Prostate gland (tissue), 2 donors: ENCODE data around the gene NUP43. TPM values are rescaled to one million over a fixed set of nuclear protein-coding genes. Genes with fewer than 3 reads are reported as not detected.

Experiments used
- DNase-seq: peaks from one replicate; pipeline ENCODE4 v3.0.0-alpha.2; 2019; ENCODE audit warnings: low spot score
- H3K27ac ChIP-seq, 2 donors: fragments of 200-600 bp; sonication (generic); 2 replicates each; pipeline ENCODE4 v1.5.1; 2017 to 2019
- H3K27me3 ChIP-seq: fragments of 200-600 bp; sonication (generic); replicated peaks from 2 replicates; pipeline ENCODE4 v1.5.1; 2019; ENCODE audit not compliant: insufficient read depth
- H3K36me3 ChIP-seq, 2 donors: fragments of 200-600 bp; sonication (generic); 1 replicate in 1 of 2; 2 replicates in 1 of 2; pipeline versions ENCODE4 v1.5.1 to v1.8.1; 2017 to 2019
- H3K4me1 ChIP-seq: fragments of 200-600 bp; sonication (generic); replicated peaks from 2 replicates; pipeline ENCODE4 v1.5.1; 2019
- H3K4me3 ChIP-seq, 2 donors: fragments of 200-600 bp; sonication (generic); 2 replicates each; pipeline ENCODE4 v1.5.1; 2017 to 2019
- H3K9me3 ChIP-seq: fragments of 200-600 bp; sonication (generic); 2 replicates; pipeline ENCODE4 v1.5.1; 2017
- POLR2A ChIP-seq: fragments of 450-650 bp; IDR thresholded peaks from one replicate; pipeline ENCODE4 v1.6.1; 2016; ENCODE audit warnings: antibody characterized with exemption, mild to moderate bottlenecking
- POLR2AphosphoS5 ChIP-seq: sonication (generic); formaldehyde crosslinking; IDR thresholded peaks from one replicate; pipeline ENCODE4 v1.6.1; 2017; ENCODE audit warnings: antibody characterized with exemption
- WGBS: methylation state at CpG from one replicate; pipeline ENCODE4 v1.1.5; 2018; 5-methylcytosine and 5-hydroxymethylcytosine counted together
- intact Hi-C: fragments of 100-400 bp; cut with DNase I; formaldehyde crosslinking; loops from one replicate; pipeline ENCODE4 v1.14.2; 2022
- total RNA-seq, 2 donors: library from RNA; depleted of rRNA; stranded (reverse); fragments of >200 nt; gene quantifications; one replicate each; pipeline ENCODE4 v1.1.0, GENCODE V29; 2016
- TF ChIP-seq, protein P1 (sequence below), 4 experiments: fragments of 200-600 bp in 2 of 4; fragments of 450-650 bp in 2 of 4; sonication (generic) in 2 of 4; IDR thresholded peaks; 1 replicate in 3 of 4; 2 replicates in 1 of 4; pipeline ENCODE4 v1.5.1; 2016 to 2019; ENCODE audit warnings: antibody characterized with exemption in 4 of 4, mild to moderate bottlenecking in 2 of 4, moderate library complexity in 2 of 4

The NUP43 gene
- total RNA-seq, 2 donors from 2014 or later, result 23.6 to 32.9 TPM

DNA sequence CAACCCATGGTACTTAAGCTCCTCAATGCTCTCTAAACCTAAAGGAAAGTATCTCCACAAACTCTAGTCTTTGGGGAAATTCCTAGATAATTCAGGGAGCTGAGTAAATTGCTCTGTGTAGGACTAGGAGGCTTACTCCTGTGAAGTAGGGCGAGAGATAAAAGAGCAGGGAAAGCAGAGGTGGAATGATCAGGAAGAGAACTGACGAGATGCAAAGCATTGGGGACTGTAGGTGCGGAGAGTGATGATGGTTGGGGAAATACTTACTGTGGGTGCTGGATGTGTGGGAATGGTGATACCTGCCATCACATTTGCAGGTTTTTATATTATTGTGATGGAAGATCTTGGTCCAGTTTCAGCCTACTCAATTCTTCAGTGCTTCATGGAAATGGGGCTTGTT lies 26.8 kb downstream of the NUP43 start:
- H3K4me1 ChIP-seq, result peaks cover 6% of the 10 kb centered on the region
- no peaks in the 10 kb centered on the region for H3K9me3 ChIP-seq
- intact Hi-C loops, result loop anchor here (10.0 kb wide), 1 partner anchor 155 kb away; the partner anchor contains the start of gene GINM1
- H3K27ac ChIP-seq, result no peak overlapping the region
- no peaks in the 10 kb centered on the region for H3K36me3 ChIP-seq
- no peaks in the 10 kb centered on the region for H3K27me3 ChIP-seq
- no peak overlapping the region for H3K4me3 ChIP-seq
- no peak for TF ChIP-seq POLR2A
- TF ChIP-seq, protein P1, sequence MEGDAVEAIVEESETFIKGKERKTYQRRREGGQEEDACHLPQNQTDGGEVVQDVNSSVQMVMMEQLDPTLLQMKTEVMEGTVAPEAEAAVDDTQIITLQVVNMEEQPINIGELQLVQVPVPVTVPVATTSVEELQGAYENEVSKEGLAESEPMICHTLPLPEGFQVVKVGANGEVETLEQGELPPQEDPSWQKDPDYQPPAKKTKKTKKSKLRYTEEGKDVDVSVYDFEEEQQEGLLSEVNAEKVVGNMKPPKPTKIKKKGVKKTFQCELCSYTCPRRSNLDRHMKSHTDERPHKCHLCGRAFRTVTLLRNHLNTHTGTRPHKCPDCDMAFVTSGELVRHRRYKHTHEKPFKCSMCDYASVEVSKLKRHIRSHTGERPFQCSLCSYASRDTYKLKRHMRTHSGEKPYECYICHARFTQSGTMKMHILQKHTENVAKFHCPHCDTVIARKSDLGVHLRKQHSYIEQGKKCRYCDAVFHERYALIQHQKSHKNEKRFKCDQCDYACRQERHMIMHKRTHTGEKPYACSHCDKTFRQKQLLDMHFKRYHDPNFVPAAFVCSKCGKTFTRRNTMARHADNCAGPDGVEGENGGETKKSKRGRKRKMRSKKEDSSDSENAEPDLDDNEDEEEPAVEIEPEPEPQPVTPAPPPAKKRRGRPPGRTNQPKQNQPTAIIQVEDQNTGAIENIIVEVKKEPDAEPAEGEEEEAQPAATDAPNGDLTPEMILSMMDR (IDR thresholded peaks at IDR 0.05), result no peak
- TF ChIP-seq POLR2AphosphoS5, result no peak
- no peak for DNase-seq
- 99% methylated on average over 3 of the region's 3 CpGs for WGBS

DNA sequence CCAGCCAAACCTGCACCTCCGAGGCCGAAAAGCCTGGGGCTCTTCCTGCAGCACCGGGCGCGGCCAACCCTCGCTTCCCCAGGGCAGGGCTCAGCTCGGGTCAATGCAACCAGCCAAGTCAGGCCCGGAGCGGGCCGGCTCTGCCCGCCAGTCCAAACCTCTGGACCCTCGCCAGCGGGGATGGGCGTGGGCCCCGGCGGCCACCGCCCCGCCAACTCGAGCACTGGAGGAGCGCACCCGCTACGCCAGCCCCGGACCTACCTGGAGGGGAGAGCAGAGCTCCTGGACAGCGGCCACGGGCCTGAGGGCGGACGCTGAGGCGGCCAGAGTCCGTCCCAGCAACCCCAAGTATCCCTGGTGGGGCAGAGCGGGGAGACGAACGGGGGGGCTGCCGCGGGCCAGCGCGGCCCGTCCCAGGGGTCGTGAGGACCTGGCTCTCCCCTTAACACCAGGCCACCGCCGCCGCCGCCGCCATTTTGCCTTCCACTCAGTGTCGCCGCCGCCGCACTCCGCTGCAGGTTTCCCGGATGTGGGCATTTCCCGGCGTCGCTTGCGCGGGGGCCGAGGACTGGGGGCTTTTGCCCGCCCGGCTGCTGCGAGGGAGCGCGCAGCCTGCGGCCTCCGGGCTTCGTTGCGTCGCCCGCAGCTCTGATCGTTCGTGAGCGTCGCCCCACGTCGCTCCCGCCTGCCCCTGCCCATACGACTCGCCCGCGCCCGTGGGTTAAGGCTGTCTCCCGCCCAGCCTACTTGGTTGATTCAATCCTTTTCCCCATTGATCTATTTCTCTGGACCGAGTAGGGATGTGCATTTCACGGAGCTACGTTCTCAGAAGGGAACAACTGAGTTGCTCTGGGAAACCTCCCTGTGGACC lies 28.5 kb downstream of the NUP43 start, which contains the start of gene LATS1:
Gene LATS1, minus strand, starts transcription at position 514 of the 871 bp plus-strand sequence. CDS start 15,975 bp downstream, outside the sequence.
- under 1% methylated on average over 72 of the region's 82 CpGs for WGBS
- peak; percentile 87 for DNase-seq
- TF ChIP-seq POLR2AphosphoS5 (peak; percentile 75), POLR2A (peak; percentile 65)
- TF ChIP-seq, protein P1 (IDR thresholded peaks at IDR 0.05), result no peak
- H3K27me3 ChIP-seq, result no peaks in the 10 kb centered on the region
- H3K4me1 ChIP-seq, result peaks cover 6% of the 10 kb centered on the region
- H3K4me3 ChIP-seq, result peak within 1 kb of the TSS; percentile 77 to 95
- H3K9me3 ChIP-seq, result no peaks in the 10 kb centered on the region
- intact Hi-C loops, result loop anchor here (2.0 to 10.0 kb wide), 2 partner anchors 69 to 153 kb away; partner anchors contain the start of genes GINM1 and KATNA1
- no peaks in the 10 kb centered on the region for H3K36me3 ChIP-seq
- peak within 1 kb of the TSS; percentile 97 to 99 for H3K27ac ChIP-seq

DNA sequence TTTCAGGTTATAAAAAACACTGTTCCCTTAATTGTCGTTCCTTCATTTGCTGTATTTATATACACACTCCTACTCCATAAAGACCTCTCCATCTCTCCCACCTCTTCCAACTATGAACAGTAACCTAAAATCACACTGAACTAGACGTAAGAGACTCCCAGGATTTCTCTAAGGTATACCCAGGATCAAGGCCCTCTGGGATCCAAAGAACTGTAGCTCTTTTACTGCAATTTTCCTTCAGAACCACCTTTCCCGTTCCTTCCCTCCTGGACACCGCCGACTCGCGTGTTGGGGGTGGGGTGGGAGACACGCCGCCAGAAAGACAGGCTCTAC lies 29.1 kb downstream of the NUP43 start:
- intact Hi-C loops, result loop anchor here (2.0 to 10.0 kb wide), 2 partner anchors 68 to 152 kb away; partner anchors contain the start of genes GINM1 and KATNA1
- TF ChIP-seq, protein P1 (IDR thresholded peaks at IDR 0.05), result no peak
- TF ChIP-seq POLR2A (no peak), POLR2AphosphoS5 (no peak)

DNA sequence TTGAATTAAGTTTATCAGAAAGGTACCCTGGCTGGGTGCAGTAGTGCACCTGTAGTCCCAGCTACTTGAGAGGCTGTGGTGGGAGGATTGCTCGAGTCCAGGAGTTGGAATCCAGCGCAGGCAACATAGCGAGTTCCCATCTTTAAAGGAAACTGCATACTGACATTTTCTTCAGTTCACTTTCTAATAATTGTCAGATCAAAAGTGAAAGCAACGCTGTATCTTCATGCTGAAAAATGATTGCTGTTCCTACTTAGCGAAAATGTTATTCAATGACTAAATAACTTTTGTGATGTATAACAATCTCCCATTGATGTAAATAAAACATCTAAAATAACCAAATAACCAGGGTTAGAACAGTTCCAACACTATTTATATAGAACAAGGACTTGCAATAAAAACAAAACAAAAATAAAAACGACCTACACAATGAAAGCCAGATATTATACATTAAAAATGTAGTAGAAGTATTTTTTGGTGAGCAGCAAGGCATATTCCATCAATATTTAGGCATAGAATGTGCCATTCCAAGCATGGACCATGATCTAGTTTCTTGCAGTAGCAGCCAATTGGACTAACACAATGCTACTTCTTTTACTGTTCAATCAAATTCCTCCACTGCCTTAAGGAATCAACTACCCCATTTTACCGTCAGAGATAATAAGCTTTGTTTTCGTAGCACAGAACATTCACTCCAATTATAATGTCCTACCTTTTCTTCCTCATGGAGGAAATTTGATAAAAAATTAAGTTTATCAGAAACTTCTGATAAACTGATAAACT lies 30.0 kb downstream of the NUP43 start:
- no peak for DNase-seq
- peaks cover 6% of the 10 kb centered on the region for H3K4me1 ChIP-seq
- H3K4me3 ChIP-seq, result peak overlapping the region; percentile 77 to 95
- no peaks in the 10 kb centered on the region for H3K27me3 ChIP-seq
- H3K36me3 ChIP-seq, result no peaks in the 10 kb centered on the region
- WGBS, result 17% methylated on average over 8 of the region's 8 CpGs
- H3K9me3 ChIP-seq, result no peaks in the 10 kb centered on the region
- intact Hi-C loops, result loop anchor here (2.0 to 10.0 kb wide), 2 partner anchors 68 to 152 kb away; partner anchors contain the start of genes GINM1 and KATNA1
- H3K27ac ChIP-seq, result peak overlapping the region; percentile 97 to 99
- TF ChIP-seq POLR2AphosphoS5, result no peak

More for the DNA sequence above, 29.1 kb downstream of the NUP43 start:
- H3K9me3 ChIP-seq, result no peaks in the 10 kb centered on the region
- H3K4me1 ChIP-seq, result peaks cover 6% of the 10 kb centered on the region
- no peaks in the 10 kb centered on the region for H3K36me3 ChIP-seq
- peak overlapping the region; percentile 97 to 99 for H3K27ac ChIP-seq
- H3K27me3 ChIP-seq, result no peaks in the 10 kb centered on the region
- H3K4me3 ChIP-seq, result peak overlapping the region; percentile 77 to 95
- 0% methylated on average over 9 of the region's 9 CpGs for WGBS
- DNase-seq, result no peak

DNA sequence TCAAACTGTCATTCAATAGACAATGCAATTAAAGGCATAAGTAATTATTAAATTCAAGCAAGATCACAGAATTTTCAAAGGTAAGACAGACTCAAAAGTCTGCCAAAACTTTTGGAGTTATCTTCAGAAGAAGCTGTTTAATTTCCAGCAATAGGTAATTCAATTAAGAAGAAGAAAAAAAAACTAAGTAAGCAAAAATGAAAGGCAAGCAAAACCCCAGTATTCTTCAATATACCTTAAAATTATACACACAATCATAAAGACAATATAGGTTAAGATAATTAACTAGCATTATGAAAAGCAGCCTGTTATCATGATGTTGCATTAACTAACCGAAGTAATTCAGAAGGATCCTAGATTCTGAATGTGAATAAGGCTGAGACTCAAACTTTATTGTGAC lies 31.9 kb downstream of the NUP43 start:
- Histone ChIP-seq H3K9me3 (no peaks in the 10 kb centered on the region), H3K36me3 (no peaks in the 10 kb centered on the region), H3K4me1 (peaks cover 6% of the 10 kb centered on the region), H3K27ac (no peak overlapping the region), H3K4me3 (no peak overlapping the region), H3K27me3 (no peaks in the 10 kb centered on the region)
- TF ChIP-seq POLR2A, result no peak
- TF ChIP-seq, protein P1 (IDR thresholded peaks at IDR 0.05), result no peak
- no peak for TF ChIP-seq POLR2AphosphoS5
- 100% methylated on average over 1 of the region's 1 CpG for WGBS
- intact Hi-C loops, result loop anchor here (10.0 kb wide), 1 partner anchor 150 kb away; the partner anchor contains the start of gene GINM1
- no peak for DNase-seq
